Lower leg skin (tissue), 3 donors: ENCODE data around the gene PAXIP1.

Experiments used
- CTCF ChIP-seq, 3 donors: fragments of 450-650 bp; IDR thresholded peaks; one replicate each; pipeline ENCODE4 v1.5.1; 2016; ENCODE audit warnings: antibody characterized with exemption in 3 of 3, mild to moderate bottlenecking in 3 of 3, moderate library complexity in 2 of 3
- POLR2A ChIP-seq, 2 donors: fragments of 450-650 bp; IDR thresholded peaks; one replicate each; pipeline ENCODE4 v1.6.1; 2016 to 2017; ENCODE audit warnings: antibody characterized with exemption in 2 of 2, mild to moderate bottlenecking in 1 of 2, moderate library complexity in 1 of 2

- no peak for TF ChIP-seq CTCF (IDR thresholded peaks at IDR 0.05)
- no peak for TF ChIP-seq POLR2A (IDR thresholded peaks at IDR 0.05)
Measured at GRCh38 chr7:154918266-154918665, 84.7 kb downstream of the PAXIP1 start.
